Measurements from ENCODE around the gene SORBS2.

The SORBS2 gene

GRCh38 chr4:185782523-185782922 is 29.5 kb downstream of the SORBS2 start:
- H3K4me3 ChIP-seq (ENCODE audit: low read depth, low read length), result no peak overlapping the region
- TF ChIP-seq CTCF (IDR thresholded peaks at IDR 0.05; ENCODE audit: low read depth, low read length), result no peak
- TF ChIP-seq MAX (IDR thresholded peaks at IDR 0.05; ENCODE audit: low read depth, low read length), result no peak
- no peak for TF ChIP-seq POLR2A (IDR thresholded peaks at IDR 0.05; ENCODE audit: extremely low read depth, insufficient read length)
- TF ChIP-seq MYC (IDR thresholded peaks at IDR 0.05; ENCODE audit: low read depth, low read length), result no peak
- DNase-seq (ENCODE audit: low read depth), result no peak

- no peak for TF ChIP-seq MYC (IDR thresholded peaks at IDR 0.05; ENCODE audit: low read depth, low read length)
- TF ChIP-seq CTCF (IDR thresholded peaks at IDR 0.05; ENCODE audit: low read depth, low read length), result no peak
- TF ChIP-seq MAX (IDR thresholded peaks at IDR 0.05; ENCODE audit: low read depth, low read length), result no peak
- TF ChIP-seq POLR2A (IDR thresholded peaks at IDR 0.05; ENCODE audit: extremely low read depth, insufficient read length), result no peak
- H3K4me3 ChIP-seq (ENCODE audit: low read depth, low read length), result no peak overlapping the region
- no peak for DNase-seq (ENCODE audit: low read depth)
These were observed 30.3 kb downstream of the SORBS2 start for GRCh38 chr4:185781555-185782215.

GRCh38 chr4:185780472-185780871 is 31.5 kb downstream of the SORBS2 start:
- DNase-seq (ENCODE audit: low read depth), result no peak
- H3K4me3 ChIP-seq (ENCODE audit: low read depth, low read length), result no peak overlapping the region
- TF ChIP-seq POLR2A (IDR thresholded peaks at IDR 0.05; ENCODE audit: extremely low read depth, insufficient read length), result no peak
- TF ChIP-seq MAX (IDR thresholded peaks at IDR 0.05; ENCODE audit: low read depth, low read length), result no peak
- no peak for TF ChIP-seq CTCF (IDR thresholded peaks at IDR 0.05; ENCODE audit: low read depth, low read length)
- TF ChIP-seq MYC (IDR thresholded peaks at IDR 0.05; ENCODE audit: low read depth, low read length), result no peak

GRCh38 chr4:185779517-185779916 is 32.5 kb downstream of the SORBS2 start:
- TF ChIP-seq MAX (IDR thresholded peaks at IDR 0.05; ENCODE audit: low read depth, low read length) (no peak), MYC (IDR thresholded peaks at IDR 0.05; ENCODE audit: low read depth, low read length) (no peak), CTCF (IDR thresholded peaks at IDR 0.05; ENCODE audit: low read depth, low read length) (no peak), POLR2A (IDR thresholded peaks at IDR 0.05; ENCODE audit: extremely low read depth, insufficient read length) (no peak)
- no peak for DNase-seq (ENCODE audit: low read depth)
- H3K4me3 ChIP-seq (ENCODE audit: low read depth, low read length), result no peak overlapping the region

- DNase-seq (ENCODE audit: low read depth), result no peak
- no peak for TF ChIP-seq CTCF (IDR thresholded peaks at IDR 0.05; ENCODE audit: low read depth, low read length)
- no peak overlapping the region for H3K4me3 ChIP-seq (ENCODE audit: low read depth, low read length)
These were observed 33.7 kb downstream of the SORBS2 start for GRCh38 chr4:185778307-185778706.

All from NB4 (cell line).